ENCODE measurements around the gene MTA3.
"Not testable (repeated sequence)": the region's sequence is repeated elsewhere in the genome, so short reads cannot be mapped to it uniquely, and the experiment has no call there.

Gene MTA3

DNA sequence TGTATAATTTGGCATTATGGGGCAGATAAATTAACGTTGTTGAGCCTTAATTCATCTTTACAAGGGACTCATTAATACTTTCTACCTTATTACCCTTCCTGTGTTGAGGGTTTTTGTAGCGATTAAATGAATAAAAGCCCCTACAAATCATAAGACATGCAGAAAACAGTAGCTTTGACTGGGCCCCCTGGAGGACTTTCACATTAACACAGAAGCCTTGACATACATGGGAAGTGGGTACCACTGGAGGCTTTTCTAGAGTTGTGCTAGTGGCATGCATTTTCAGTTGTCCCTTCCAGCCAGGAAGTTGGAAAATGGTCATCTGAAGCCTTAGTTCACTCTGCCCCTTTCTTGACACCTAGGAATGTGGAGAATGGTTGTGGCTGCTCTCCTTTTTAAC lies 30.2 kb downstream of the MTA3 start:
- peaks cover 5% of the 10 kb centered on the region; the same call in 1 of the 2 replicates for H3K9me3 ChIP-seq (ENCODE audit: insufficient read depth, low read length)
- H3K4me3 ChIP-seq (ENCODE audit: insufficient read length, low read depth): no peak overlapping the region
- no peak overlapping the region for H3K9ac ChIP-seq (ENCODE audit: insufficient read length, low read depth)
- H3K4me1 ChIP-seq (ENCODE audit: insufficient read depth, insufficient read length): no peaks in the 10 kb centered on the region
- no peaks in the 10 kb centered on the region for H3K27me3 ChIP-seq (ENCODE audit: insufficient read depth, insufficient read length)
- no peak for TF ChIP-seq ZNF274 (IDR thresholded peaks at IDR 0.05; ENCODE audit: low read depth, low read length)
- no peak for TF ChIP-seq YY1 (IDR thresholded peaks at IDR 0.05; ENCODE audit: insufficient read depth, insufficient read length)
- no peak for TF ChIP-seq SUZ12 (IDR thresholded peaks at IDR 0.05; ENCODE audit: extremely low read depth, insufficient read depth, insufficient read length)
- DNase-seq (ENCODE audit: low read depth, low spot score): no peak
- peaks cover 21% of the 10 kb centered on the region for H3K36me3 ChIP-seq (ENCODE audit: insufficient read depth, insufficient read length, low read length)

DNA sequence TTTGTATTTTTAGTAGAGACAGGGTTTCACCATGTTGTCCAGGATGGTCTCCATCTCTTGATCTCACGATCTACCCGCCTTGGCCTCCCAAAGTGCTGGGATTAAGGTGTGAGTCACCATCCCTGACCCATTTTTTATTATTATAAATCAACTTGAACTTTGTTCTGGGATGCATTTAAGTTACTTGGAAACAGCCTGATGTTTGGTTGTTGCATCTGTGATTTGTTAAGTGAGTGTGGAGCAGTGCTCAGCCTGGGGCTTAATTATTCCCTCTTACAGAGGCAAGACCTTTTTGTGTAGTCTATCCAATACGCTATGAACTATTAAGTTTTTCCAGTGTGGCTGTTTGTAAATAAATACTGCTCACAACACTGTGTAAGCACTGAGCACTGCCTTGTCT lies 32.6 kb downstream of the MTA3 start:
- peaks cover 5% of the 10 kb centered on the region; the same call in 1 of the 2 replicates for H3K9me3 ChIP-seq (ENCODE audit: insufficient read depth, low read length)
- no peaks in the 10 kb centered on the region for H3K27me3 ChIP-seq (ENCODE audit: insufficient read depth, insufficient read length)
- TF ChIP-seq YY1 (IDR thresholded peaks at IDR 0.05; ENCODE audit: insufficient read depth, insufficient read length): no peak
- no peak for TF ChIP-seq SUZ12 (IDR thresholded peaks at IDR 0.05; ENCODE audit: extremely low read depth, insufficient read depth, insufficient read length)
- TF ChIP-seq ZNF274 (IDR thresholded peaks at IDR 0.05; ENCODE audit: low read depth, low read length): no peak
- no peaks in the 10 kb centered on the region for H3K4me1 ChIP-seq (ENCODE audit: insufficient read depth, insufficient read length)
- no peak overlapping the region for H3K4me3 ChIP-seq (ENCODE audit: insufficient read length, low read depth)
- no peak for DNase-seq (ENCODE audit: low read depth, low spot score)
- peaks cover 21% of the 10 kb centered on the region for H3K36me3 ChIP-seq (ENCODE audit: insufficient read depth, insufficient read length, low read length)
- H3K9ac ChIP-seq (ENCODE audit: insufficient read length, low read depth): no peak overlapping the region

DNA sequence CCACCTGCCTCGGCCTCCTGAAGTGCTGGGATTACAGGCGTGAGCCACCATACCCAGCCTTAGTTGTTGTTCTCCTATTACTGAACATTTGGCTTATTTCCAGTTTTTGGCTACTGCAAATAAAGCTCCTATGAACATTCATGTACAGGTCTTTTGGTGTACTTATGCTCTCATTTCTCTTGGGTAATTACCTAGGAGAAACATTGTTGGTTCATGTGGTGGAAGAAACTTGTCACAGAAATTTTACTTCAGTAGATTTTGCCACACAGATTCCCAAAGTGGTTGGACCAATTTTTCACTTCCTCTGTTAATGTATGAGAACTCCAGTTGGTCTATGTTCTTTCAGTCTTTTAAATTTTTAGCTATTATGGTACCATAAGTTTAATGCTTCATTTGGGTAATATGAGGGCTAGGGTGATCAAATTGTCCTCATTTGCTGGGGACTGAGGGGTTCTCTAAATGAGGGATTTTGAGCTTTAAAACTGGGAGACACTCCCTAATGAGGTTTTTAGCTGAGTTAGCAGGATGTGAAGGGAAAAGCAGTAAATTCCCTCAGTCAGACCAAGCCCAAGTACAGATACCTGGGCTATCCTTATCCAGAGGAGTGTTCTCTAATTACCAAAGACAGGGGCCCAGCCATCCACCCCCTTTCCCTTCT lies 33.9 kb downstream of the MTA3 start:
- TF ChIP-seq YY1 (IDR thresholded peaks at IDR 0.05; ENCODE audit: insufficient read depth, insufficient read length) (no peak), SUZ12 (IDR thresholded peaks at IDR 0.05; ENCODE audit: extremely low read depth, insufficient read depth, insufficient read length) (no peak), ZNF274 (IDR thresholded peaks at IDR 0.05; ENCODE audit: low read depth, low read length) (no peak)
- Histone ChIP-seq H3K9ac (ENCODE audit: insufficient read length, low read depth) (no peak overlapping the region), H3K9me3 (ENCODE audit: insufficient read depth, low read length) (peaks cover 5% of the 10 kb centered on the region; the same call in 1 of the 2 replicates), H3K36me3 (ENCODE audit: insufficient read depth, insufficient read length, low read length) (peaks cover 21% of the 10 kb centered on the region), H3K4me3 (ENCODE audit: insufficient read length, low read depth) (no peak overlapping the region), H3K4me1 (ENCODE audit: insufficient read depth, insufficient read length) (no peaks in the 10 kb centered on the region), H3K27me3 (ENCODE audit: insufficient read depth, insufficient read length) (no peaks in the 10 kb centered on the region)
- DNase-seq (ENCODE audit: low read depth, low spot score): no peak

DNA sequence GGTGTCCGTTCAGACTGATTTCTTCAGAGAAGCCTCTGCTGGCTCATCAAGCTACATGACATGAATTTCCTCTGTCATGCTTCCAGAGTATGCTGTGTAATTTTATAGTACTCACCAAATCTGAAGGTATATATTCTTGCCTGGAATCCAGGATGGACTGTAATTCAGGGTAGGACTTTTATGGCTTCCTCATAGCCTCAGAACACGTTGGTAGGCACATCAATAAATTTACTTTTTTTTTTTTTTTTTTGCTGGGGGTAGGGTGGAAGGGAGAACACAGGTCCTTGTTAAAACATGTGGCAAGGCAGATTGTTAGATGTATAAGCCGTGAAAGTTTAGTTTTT lies 34.4 kb downstream of the MTA3 start:
- no peak overlapping the region for H3K9ac ChIP-seq (ENCODE audit: insufficient read length, low read depth)
- H3K4me1 ChIP-seq (ENCODE audit: insufficient read depth, insufficient read length): no peaks in the 10 kb centered on the region
- peaks cover 21% of the 10 kb centered on the region for H3K36me3 ChIP-seq (ENCODE audit: insufficient read depth, insufficient read length, low read length)
- TF ChIP-seq SUZ12 (IDR thresholded peaks at IDR 0.05; ENCODE audit: extremely low read depth, insufficient read depth, insufficient read length) (no peak), YY1 (IDR thresholded peaks at IDR 0.05; ENCODE audit: insufficient read depth, insufficient read length) (no peak), ZNF274 (IDR thresholded peaks at IDR 0.05; ENCODE audit: low read depth, low read length) (no peak)
- H3K27me3 ChIP-seq (ENCODE audit: insufficient read depth, insufficient read length): no peaks in the 10 kb centered on the region
- peaks cover 5% of the 10 kb centered on the region; the same call in 1 of the 2 replicates for H3K9me3 ChIP-seq (ENCODE audit: insufficient read depth, low read length)
- no peak for DNase-seq (ENCODE audit: low read depth, low spot score)
- H3K4me3 ChIP-seq (ENCODE audit: insufficient read length, low read depth): no peak overlapping the region

DNA sequence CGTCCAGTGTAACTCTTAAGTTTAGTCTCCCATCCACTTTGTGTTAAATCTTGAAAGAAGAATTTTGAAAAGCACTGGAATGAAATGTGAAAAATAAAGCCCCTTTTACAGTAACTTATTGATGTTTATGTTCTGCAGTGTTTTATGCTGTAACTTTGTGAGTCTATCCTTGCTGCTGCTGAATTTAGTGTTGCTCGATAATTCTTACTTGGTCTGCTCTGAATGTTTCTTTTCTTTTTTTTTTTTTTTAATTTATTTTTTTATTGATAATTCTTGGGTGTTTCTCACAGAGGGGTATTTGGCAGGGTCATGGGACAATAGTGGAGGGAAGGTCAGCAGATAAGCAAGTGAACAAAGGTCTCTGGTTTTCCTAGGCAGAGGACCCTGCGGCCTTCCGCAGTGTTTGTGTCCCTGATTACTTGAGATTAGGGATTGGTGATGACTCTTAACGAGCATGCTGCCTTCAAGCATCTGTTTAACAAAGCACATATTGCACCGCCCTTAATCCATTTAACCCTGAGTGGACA lies 36.0 kb downstream of the MTA3 start:
- peaks cover 27% of the 10 kb centered on the region for H3K36me3 ChIP-seq (ENCODE audit: insufficient read depth, insufficient read length, low read length)
- H3K27me3 ChIP-seq (ENCODE audit: insufficient read depth, insufficient read length); H3K4me3 ChIP-seq (ENCODE audit: insufficient read length, low read depth); H3K9me3 ChIP-seq (ENCODE audit: insufficient read depth, low read length); DNase-seq (ENCODE audit: low read depth, low spot score); H3K4me1 ChIP-seq (ENCODE audit: insufficient read depth, insufficient read length); H3K9ac ChIP-seq (ENCODE audit: insufficient read length, low read depth): not testable (repeated sequence)

DNA sequence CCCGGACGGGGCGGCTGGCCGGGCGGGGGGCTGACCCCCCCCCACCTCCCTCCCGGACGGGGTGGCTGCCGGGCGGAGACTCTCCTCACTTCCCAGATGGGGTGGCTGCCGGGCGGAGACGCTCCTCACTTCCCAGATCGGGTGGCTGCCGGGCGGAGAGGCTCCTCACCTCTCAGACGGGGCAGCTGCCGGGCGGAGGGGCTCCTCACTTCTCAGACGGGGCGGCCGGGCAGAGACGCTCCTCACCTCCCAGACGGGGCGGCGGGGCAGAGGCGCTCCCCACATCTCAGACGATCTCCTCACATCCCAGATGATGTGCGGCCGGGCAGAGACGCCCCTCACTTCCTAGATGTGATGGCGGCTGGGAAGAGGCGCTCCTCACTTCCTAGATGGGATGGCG lies 37.7 kb downstream of the MTA3 start:
- H3K9ac ChIP-seq (ENCODE audit: insufficient read length, low read depth); H3K9me3 ChIP-seq (ENCODE audit: insufficient read depth, low read length); DNase-seq (ENCODE audit: low read depth, low spot score); H3K4me1 ChIP-seq (ENCODE audit: insufficient read depth, insufficient read length); H3K27me3 ChIP-seq (ENCODE audit: insufficient read depth, insufficient read length); H3K4me3 ChIP-seq (ENCODE audit: insufficient read length, low read depth): not testable (repeated sequence)
- peaks cover 34% of the 10 kb centered on the region for H3K36me3 ChIP-seq (ENCODE audit: insufficient read depth, insufficient read length, low read length)

DNA sequence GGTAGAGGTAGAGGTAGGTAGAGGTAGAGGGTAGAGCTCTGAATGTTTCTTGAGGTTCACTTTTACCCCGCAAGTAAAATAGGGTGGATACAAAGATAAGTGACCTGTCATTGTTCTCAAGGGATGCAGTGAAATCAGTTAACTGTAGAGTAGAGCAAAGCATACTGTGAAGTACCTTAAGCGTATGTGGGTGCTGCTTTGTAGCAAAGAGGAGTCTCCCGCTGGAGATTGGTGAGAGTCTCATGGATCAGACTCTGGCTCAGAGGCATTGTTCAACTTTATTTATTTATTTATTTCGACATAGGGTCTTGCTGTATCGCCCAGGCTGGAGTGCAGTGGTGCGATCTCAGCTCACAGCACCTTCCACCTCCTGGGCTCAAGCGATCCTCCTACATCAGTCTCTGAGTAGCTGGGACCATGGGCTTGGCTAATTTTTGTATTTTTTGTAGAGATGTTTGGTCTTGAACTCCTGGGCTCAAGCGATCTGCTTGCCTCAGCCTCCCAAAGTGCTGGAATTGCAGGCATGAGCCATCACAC lies 38.7 kb downstream of the MTA3 start:
- Histone ChIP-seq H3K4me1 (ENCODE audit: insufficient read depth, insufficient read length) (no peaks in the 10 kb centered on the region), H3K36me3 (ENCODE audit: insufficient read depth, insufficient read length, low read length) (peaks cover 32% of the 10 kb centered on the region), H3K9ac (ENCODE audit: insufficient read length, low read depth) (no peak overlapping the region), H3K27me3 (ENCODE audit: insufficient read depth, insufficient read length) (no peaks in the 10 kb centered on the region), H3K4me3 (ENCODE audit: insufficient read length, low read depth) (no peak overlapping the region), H3K9me3 (ENCODE audit: insufficient read depth, low read length) (peaks cover 5% of the 10 kb centered on the region; the same call in 1 of the 2 replicates)
- DNase-seq (ENCODE audit: low read depth, low spot score): no peak
- TF ChIP-seq SUZ12 (IDR thresholded peaks at IDR 0.05; ENCODE audit: extremely low read depth, insufficient read depth, insufficient read length) (no peak), YY1 (IDR thresholded peaks at IDR 0.05; ENCODE audit: insufficient read depth, insufficient read length) (no peak), ZNF274 (IDR thresholded peaks at IDR 0.05; ENCODE audit: low read depth, low read length) (no peak)
